IMR-90 (cell line): ENCODE results near the gene DIP2C. TPM values are rescaled to one million over a fixed set of nuclear protein-coding genes. Genes with fewer than 3 reads are reported as not detected.

ENCODE experiments used
- ATAC-seq: fragments of 200-7000 bp; cut with Tn5 transposase; 2 replicates; pipeline ENCODE4 v1.9.1; 2020; ENCODE audit warnings: low read depth, mild to moderate bottlenecking, moderate library complexity
- BruUV-seq: library from RNA; stranded (reverse); fragments of 400-500 nt; replicated peaks from 2 replicates; lab custom pipeline; 2021; lab: Mats Ljungman, UMichigan
- CTCF ChIA-PET: fragments of 300-600 bp; formaldehyde crosslinking; extraction: SDS; loops from one replicate; lab custom pipeline; 2021; ENCODE audit warnings: antibody characterized with exemption; lab: Yijun Ruan, JAX
- POLR2A ChIA-PET: fragments of 300-600 bp; sonication (Branson Sonifier 250); formaldehyde crosslinking; loops from one replicate; lab custom pipeline; 2022; ENCODE audit warnings: antibody characterized with exemption; ENCODE audit not compliant: unreplicated experiment; lab: Charles Lee
- DNase-seq: peaks from one replicate; pipeline ENCODE4 v3.0.0; 2013
- H2AFZ ChIP-seq: replicated peaks from 2 replicates; pipeline ENCODE3; 2013; ENCODE audit warnings: low read length, mild to moderate bottlenecking; ENCODE audit not compliant: poor library complexity
- H2AK5ac ChIP-seq: 2 replicates; pipeline ENCODE4 v1.6.1; 2013; ENCODE audit warnings: low read depth, low read length, inconsistent platforms
- H2AK9ac ChIP-seq: replicated peaks from 2 replicates; pipeline ENCODE3; 2013; ENCODE audit warnings: mild to moderate bottlenecking, low read depth, low read length, moderate library complexity; ENCODE audit not compliant: poor library complexity
- H2BK120ac ChIP-seq: 2 replicates; pipeline ENCODE4 v1.6.1; 2013; ENCODE audit warnings: low read depth, low read length, inconsistent platforms
- H2BK15ac ChIP-seq: 3 replicates; pipeline ENCODE4 v1.6.1; 2013; ENCODE audit warnings: low read depth, low read length, inconsistent platforms
- H2BK20ac ChIP-seq: 2 replicates; pipeline ENCODE4 v1.6.1; 2013; ENCODE audit warnings: low read depth, mild to moderate bottlenecking, inconsistent platforms, low read length, moderate library complexity
- H2BK5ac ChIP-seq: 2 replicates; pipeline ENCODE4 v1.6.1; 2013; ENCODE audit warnings: mild to moderate bottlenecking, low read depth, low read length, inconsistent platforms; ENCODE audit not compliant: poor library complexity, severe bottlenecking
- H3K14ac ChIP-seq: replicated peaks from 2 replicates; pipeline ENCODE4 v1.6.1; 2013; ENCODE audit warnings: low read depth, low read length, inconsistent platforms
- H3K18ac ChIP-seq: 2 replicates; pipeline ENCODE4 v1.6.1; 2013; ENCODE audit warnings: low read depth, low read length, control low read depth
- H3K23ac ChIP-seq: 2 replicates; pipeline ENCODE4 v1.6.1; 2013; ENCODE audit warnings: low read depth, low read length, inconsistent platforms
- H3K27ac ChIP-seq: 2 replicates; pipeline ENCODE4 v1.5.1; 2013; ENCODE audit warnings: mild to moderate bottlenecking, control low read depth, low read length; ENCODE audit not compliant: insufficient read depth
- H3K27me3 ChIP-seq: 2 replicates; pipeline ENCODE4 v1.6.1; 2013; ENCODE audit warnings: low read length; ENCODE audit not compliant: control insufficient read depth, insufficient read depth
- H3K36me3 ChIP-seq: 2 replicates; pipeline ENCODE4 v1.6.1; 2013; ENCODE audit warnings: low read length, mixed read lengths; ENCODE audit not compliant: control insufficient read depth, insufficient read depth
- H3K4ac ChIP-seq: 2 replicates; pipeline ENCODE4 v1.6.1; 2013; ENCODE audit warnings: low read depth, low read length, inconsistent platforms
- H3K4me1 ChIP-seq: 2 replicates; pipeline ENCODE4 v1.6.1; 2013; ENCODE audit warnings: low read length, mixed read lengths; ENCODE audit not compliant: control insufficient read depth, insufficient read depth
- H3K4me2 ChIP-seq: 2 replicates; pipeline ENCODE4 v1.6.1; 2013; ENCODE audit warnings: low read depth, mild to moderate bottlenecking, control low read depth, low read length, moderate library complexity
- H3K4me3 ChIP-seq: 2 replicates; pipeline ENCODE4 v1.5.1; 2013; ENCODE audit warnings: low read depth, mild to moderate bottlenecking, control low read depth, low read length, moderate library complexity; ENCODE audit not compliant: insufficient read depth
- H3K56ac ChIP-seq: 2 replicates; pipeline ENCODE4 v1.6.1; 2013; ENCODE audit warnings: low read length, inconsistent platforms; ENCODE audit not compliant: insufficient read depth; ENCODE audit errors: extremely low read depth
- H3K79me1 ChIP-seq, 2 experiments: 2 replicates each; pipeline ENCODE4 v1.6.1; 2013; ENCODE audit warnings: low read length in 2 of 2, inconsistent platforms in 1 of 2, low read depth in 1 of 2
- H3K9ac ChIP-seq: 2 replicates; pipeline ENCODE4 v1.6.1; 2013; ENCODE audit warnings: low read depth, low read length, control low read depth
- H3K9me1 ChIP-seq: 2 replicates; pipeline ENCODE4 v1.6.1; 2013; ENCODE audit warnings: low read length, inconsistent platforms; ENCODE audit not compliant: insufficient read depth
- H3K9me3 ChIP-seq: 2 replicates; pipeline ENCODE4 v1.6.1; 2013; ENCODE audit warnings: low read length; ENCODE audit not compliant: control insufficient read depth, insufficient read depth
- H4K20me1 ChIP-seq: 2 replicates; pipeline ENCODE4 v1.6.1; 2013; ENCODE audit warnings: low read length, inconsistent platforms; ENCODE audit not compliant: insufficient read depth
- H4K5ac ChIP-seq: 2 replicates; pipeline ENCODE4 v1.6.1; 2013; ENCODE audit warnings: mild to moderate bottlenecking, low read depth, low read length, control low read depth
- H4K8ac ChIP-seq, 2 experiments: 2 replicates each; pipeline ENCODE4 v1.6.1; 2013; ENCODE audit warnings: low read depth in 2 of 2, low read length in 2 of 2, control low read depth in 1 of 2, inconsistent platforms in 1 of 2
- H4K91ac ChIP-seq: 2 replicates; pipeline ENCODE4 v1.6.1; 2013; ENCODE audit warnings: low read depth, low read length, inconsistent platforms; ENCODE audit not compliant: insufficient read depth
- BHLHE40 ChIP-seq: fragments of 150-350 bp; IDR thresholded peaks from 2 replicates; pipeline ENCODE4 v1.6.1; 2016; ENCODE audit warnings: mild to moderate bottlenecking, low read depth, low read length
- CEBPB ChIP-seq: IDR thresholded peaks from 2 replicates; pipeline ENCODE4 v1.6.1; 2012; ENCODE audit warnings: low read depth, low read length, improper control_type of control experiment
- FOS ChIP-seq: fragments of 150-350 bp; IDR thresholded peaks from 2 replicates; pipeline ENCODE4 v1.6.1; 2016; ENCODE audit warnings: low read depth, low read length
- MAFK ChIP-seq: IDR thresholded peaks from 2 replicates; pipeline ENCODE4 v1.6.1; 2012; ENCODE audit warnings: low read depth, low read length, improper control_type of control experiment
- MAZ ChIP-seq: IDR thresholded peaks from 2 replicates; pipeline ENCODE4 v1.6.1; 2012; ENCODE audit warnings: low read depth, mild to moderate bottlenecking, low read length, improper control_type of control experiment, moderate library complexity, borderline replicate concordance
- POLR2A ChIP-seq: IDR thresholded peaks from 2 replicates; pipeline ENCODE4 v1.6.1; 2012; ENCODE audit warnings: mild to moderate bottlenecking, low read depth, low read length
- RCOR1 ChIP-seq: IDR thresholded peaks from 2 replicates; pipeline ENCODE4 v1.6.1; 2012; ENCODE audit warnings: mild to moderate bottlenecking, low read length, improper control_type of control experiment; ENCODE audit not compliant: insufficient replicate concordance
- SMC3 ChIP-seq: fragments of 150-350 bp; IDR thresholded peaks from 2 replicates; pipeline ENCODE4 v1.6.1; 2016; ENCODE audit warnings: low read depth, mild to moderate bottlenecking, antibody characterized with exemption, low read length, moderate library complexity
- WGBS, 2 experiments: methylation state at CpG; one replicate each; pipeline versions ENCODE4 v1.1.5 to v1.1.7; 2013; ENCODE audit warnings: missing lambda C conversion rate in 2 of 2; ENCODE audit not compliant: insufficient read length in 1 of 2; ENCODE audit errors: extremely low coverage in 2 of 2; 5-methylcytosine and 5-hydroxymethylcytosine counted together
- dilution Hi-C: fragments of 300-500 bp; cut with HindIII; formaldehyde crosslinking; loops from one replicate; pipeline ENCODE4 v1.14.3; 2018; ENCODE audit warnings: low sequenced_read_pairs; ENCODE audit not compliant: unreplicated experiment
- in situ Hi-C: fragments of 300-500 bp; cut with MboI; formaldehyde crosslinking; loops from 3 replicates; pipeline ENCODE4 v1.14.3; 2019; ENCODE audit warnings: low sequenced_read_pairs, inconsistent platforms, mixed read lengths
- intact Hi-C: fragments of 100-400 bp; cut with micrococcal nuclease; formaldehyde crosslinking; loops from 2 replicates; pipeline ENCODE4 v1.10.0; 2022
- polyA plus RNA-seq, 3 experiments: library from polyadenylated mRNA; depleted of rRNA; stranded (reverse); fragments of >200 nt; gene quantifications; 2 replicates each; pipeline ENCODE4 v1.2.3, GENCODE V29; 2012; ENCODE audit warnings: low replicate concordance in 1 of 3
- total RNA-seq: library from RNA; depleted of rRNA; stranded (reverse); fragments of >200 nt; gene quantifications from 2 replicates; pipeline ENCODE4 v1.2.3, GENCODE V29; 2012
- TF ChIP-seq, protein P1 (sequence below): conservative IDR thresholded peaks from 2 replicates; pipeline ENCODE4 v1.5.1; 2012; ENCODE audit warnings: mild to moderate bottlenecking, low read depth, low read length, improper control_type of control experiment
- TF ChIP-seq, protein P2 (sequence below): fragments of 150-350 bp; IDR thresholded peaks from 2 replicates; pipeline ENCODE4 v1.6.1; 2017; ENCODE audit warnings: mild to moderate bottlenecking, antibody characterized with exemption, low read length, low read depth

Gene DIP2C
- total and polyA plus RNA-seq, 2 of the 4 experiments (the other 2 are of a cell fraction) = 8.6 to 17.3 TPM

DNA sequence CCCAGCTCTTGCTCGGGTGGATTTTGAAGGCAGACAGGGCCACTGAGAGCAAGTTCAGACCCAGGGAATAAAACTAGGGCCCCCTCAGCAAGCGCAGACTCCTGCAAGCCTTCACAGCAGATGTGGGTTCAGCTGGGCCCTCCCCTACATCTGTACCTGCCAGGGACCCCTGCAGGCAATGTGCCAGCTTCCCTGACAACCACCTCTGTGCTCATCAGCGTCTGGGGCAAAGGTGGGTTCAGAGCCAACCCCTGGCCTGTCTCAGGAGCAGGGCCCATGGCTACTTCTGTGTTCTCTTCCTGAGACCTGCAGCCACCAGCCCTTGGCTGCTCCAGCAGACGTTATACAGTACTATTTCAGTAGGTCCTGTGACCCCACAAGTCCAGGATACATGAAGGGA, 189.5 kb downstream of the DIP2C start:
- in situ Hi-C loops = loop anchor here (10.0 to 25.0 kb wide), 2 partner anchors 187 to 295 kb away; partner anchors contain the start of gene DIP2C
- no peak overlapping the region for H3K4me3 ChIP-seq
- H2BK20ac ChIP-seq = no peak overlapping the region
- no peak overlapping the region for H3K18ac ChIP-seq
- TF ChIP-seq, protein P1, sequence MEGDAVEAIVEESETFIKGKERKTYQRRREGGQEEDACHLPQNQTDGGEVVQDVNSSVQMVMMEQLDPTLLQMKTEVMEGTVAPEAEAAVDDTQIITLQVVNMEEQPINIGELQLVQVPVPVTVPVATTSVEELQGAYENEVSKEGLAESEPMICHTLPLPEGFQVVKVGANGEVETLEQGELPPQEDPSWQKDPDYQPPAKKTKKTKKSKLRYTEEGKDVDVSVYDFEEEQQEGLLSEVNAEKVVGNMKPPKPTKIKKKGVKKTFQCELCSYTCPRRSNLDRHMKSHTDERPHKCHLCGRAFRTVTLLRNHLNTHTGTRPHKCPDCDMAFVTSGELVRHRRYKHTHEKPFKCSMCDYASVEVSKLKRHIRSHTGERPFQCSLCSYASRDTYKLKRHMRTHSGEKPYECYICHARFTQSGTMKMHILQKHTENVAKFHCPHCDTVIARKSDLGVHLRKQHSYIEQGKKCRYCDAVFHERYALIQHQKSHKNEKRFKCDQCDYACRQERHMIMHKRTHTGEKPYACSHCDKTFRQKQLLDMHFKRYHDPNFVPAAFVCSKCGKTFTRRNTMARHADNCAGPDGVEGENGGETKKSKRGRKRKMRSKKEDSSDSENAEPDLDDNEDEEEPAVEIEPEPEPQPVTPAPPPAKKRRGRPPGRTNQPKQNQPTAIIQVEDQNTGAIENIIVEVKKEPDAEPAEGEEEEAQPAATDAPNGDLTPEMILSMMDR = no peak
- no peak for TF ChIP-seq CEBPB
- TF ChIP-seq SMC3 = no peak
- no peak for TF ChIP-seq FOS
- no peak for TF ChIP-seq MAZ
- TF ChIP-seq, protein P2, sequence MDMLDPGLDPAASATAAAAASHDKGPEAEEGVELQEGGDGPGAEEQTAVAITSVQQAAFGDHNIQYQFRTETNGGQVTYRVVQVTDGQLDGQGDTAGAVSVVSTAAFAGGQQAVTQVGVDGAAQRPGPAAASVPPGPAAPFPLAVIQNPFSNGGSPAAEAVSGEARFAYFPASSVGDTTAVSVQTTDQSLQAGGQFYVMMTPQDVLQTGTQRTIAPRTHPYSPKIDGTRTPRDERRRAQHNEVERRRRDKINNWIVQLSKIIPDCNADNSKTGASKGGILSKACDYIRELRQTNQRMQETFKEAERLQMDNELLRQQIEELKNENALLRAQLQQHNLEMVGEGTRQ = no peak
- no peak for TF ChIP-seq RCOR1
- no peak for TF ChIP-seq BHLHE40
- TF ChIP-seq MAFK = no peak
- TF ChIP-seq POLR2A = no peak
- H3K4me1 ChIP-seq = peaks cover 4% of the 10 kb centered on the region; the same call in 1 of the 2 replicates
- no CpG with 5 or more reads among the region's 4 CpGs for WGBS, 2 experiments
- no peak overlapping the region for H3K23ac ChIP-seq
- no peak overlapping the region for H2BK5ac ChIP-seq
- H4K91ac ChIP-seq = no peak overlapping the region
- H4K20me1 ChIP-seq = peaks cover 92% of the 10 kb centered on the region
- no peaks in the 10 kb centered on the region for H3K27me3 ChIP-seq
- CTCF ChIA-PET = no interaction called here
- no TSS peak for BruUV-seq
- no peak overlapping the region for H3K4me2 ChIP-seq
- H3K9me1 ChIP-seq = peaks cover 18% of the 10 kb centered on the region
- H4K5ac ChIP-seq = no peak overlapping the region
- H2BK120ac ChIP-seq = no peak overlapping the region
- POLR2A ChIA-PET = no interaction called here
- no peak overlapping the region for H2AK5ac ChIP-seq
- no peak overlapping the region for H3K4ac ChIP-seq
- no peak overlapping the region for H2AK9ac ChIP-seq
- H3K56ac ChIP-seq = no peak overlapping the region
- H4K8ac ChIP-seq = no peak overlapping the region
- peaks cover 1% of the 10 kb centered on the region; the same call in 1 of the 2 replicates for H3K36me3 ChIP-seq
- DNase-seq (no peak), ATAC-seq (no peak)
- intact Hi-C loops = no loop called here
- no peak overlapping the region for H3K9ac ChIP-seq
- no peak overlapping the region for H2BK15ac ChIP-seq
- H3K79me1 ChIP-seq = peaks cover 69 to 97% of the 10 kb centered on the region in 2 experiments
- H3K14ac ChIP-seq = no peak overlapping the region
- H2AFZ ChIP-seq = no peak overlapping the region
- no peaks in the 10 kb centered on the region for H3K9me3 ChIP-seq
- dilution Hi-C loops = no loop called here
- H3K27ac ChIP-seq = no peak overlapping the region
